ENCODE data around the gene FAM118B.

FAM118B gene

GRCh38 chr11:126268708-126269579, 57.4 kb downstream of the FAM118B start, which contains the start of the genes FOXRED1 and SRPRA:
Gene FOXRED1, plus strand, starts transcription at chr11:126269154. Its CDS starts 53 bp downstream, at chr11:126269207.
Gene SRPRA, minus strand, starts transcription at chr11:126268895. Its CDS starts 91 bp downstream, at chr11:126268804.
- no peaks in the 10 kb centered on the region; the same call in 1 of the 2 replicates for H3K4me1 ChIP-seq (ENCODE audit: control insufficient read depth, insufficient read depth, low read length)
- no peaks in the 10 kb centered on the region for H3K9me3 ChIP-seq (ENCODE audit: control insufficient read depth, insufficient read depth, low read length)
- no peaks in the 10 kb centered on the region for H3K27me3 ChIP-seq (ENCODE audit: control insufficient read depth, insufficient read depth, low read length)
- H3K27ac ChIP-seq (ENCODE audit: low read length): no peak within 1 kb of the TSS
- peaks cover 39% of the 10 kb centered on the region; the same call in 1 of the 2 replicates for H3K36me3 ChIP-seq (ENCODE audit: control insufficient read depth, insufficient read depth, low read length)
- WGBS (ENCODE audit: insufficient coverage, insufficient read length): no CpG with 5 or more reads among the region's 64 CpGs
- DNase-seq (ENCODE audit: low read depth, low spot score): peak; percentile 96
- H3K4me3 ChIP-seq (ENCODE audit: low read length): peak within 1 kb of the TSS; percentile 82

DNA sequence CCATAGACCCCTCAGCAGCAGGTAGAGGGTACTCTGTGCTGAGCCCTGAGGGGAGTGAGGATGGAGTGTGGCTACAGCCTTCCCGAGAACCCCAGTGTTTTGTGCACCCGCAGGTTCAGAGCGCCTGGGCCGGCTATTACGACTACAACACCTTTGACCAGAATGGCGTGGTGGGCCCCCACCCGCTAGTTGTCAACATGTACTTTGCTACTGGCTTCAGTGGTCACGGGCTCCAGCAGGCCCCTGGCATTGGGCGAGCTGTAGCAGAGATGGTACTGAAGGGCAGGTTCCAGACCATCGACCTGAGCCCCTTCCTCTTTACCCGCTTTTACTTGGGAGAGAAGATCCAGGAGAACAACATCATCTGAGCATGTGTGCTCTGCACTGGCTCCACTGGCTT, 65.7 kb downstream of the FAM118B start:
- H3K9me3 ChIP-seq (ENCODE audit: control insufficient read depth, insufficient read depth, low read length): no peaks in the 10 kb centered on the region
- no peak overlapping the region for H3K27ac ChIP-seq (ENCODE audit: low read length)
- H3K4me3 ChIP-seq (ENCODE audit: low read length): no peak overlapping the region
- no peak for DNase-seq (ENCODE audit: low read depth, low spot score)
- no peaks in the 10 kb centered on the region for H3K27me3 ChIP-seq (ENCODE audit: control insufficient read depth, insufficient read depth, low read length)
- H3K4me1 ChIP-seq (ENCODE audit: control insufficient read depth, insufficient read depth, low read length): peaks cover 1% of the 10 kb centered on the region; the same call in 1 of the 2 replicates
- H3K36me3 ChIP-seq (ENCODE audit: control insufficient read depth, insufficient read depth, low read length): peaks cover 30% of the 10 kb centered on the region
- no CpG with 5 or more reads among the region's 11 CpGs for WGBS (ENCODE audit: insufficient coverage, insufficient read length)

DNA sequence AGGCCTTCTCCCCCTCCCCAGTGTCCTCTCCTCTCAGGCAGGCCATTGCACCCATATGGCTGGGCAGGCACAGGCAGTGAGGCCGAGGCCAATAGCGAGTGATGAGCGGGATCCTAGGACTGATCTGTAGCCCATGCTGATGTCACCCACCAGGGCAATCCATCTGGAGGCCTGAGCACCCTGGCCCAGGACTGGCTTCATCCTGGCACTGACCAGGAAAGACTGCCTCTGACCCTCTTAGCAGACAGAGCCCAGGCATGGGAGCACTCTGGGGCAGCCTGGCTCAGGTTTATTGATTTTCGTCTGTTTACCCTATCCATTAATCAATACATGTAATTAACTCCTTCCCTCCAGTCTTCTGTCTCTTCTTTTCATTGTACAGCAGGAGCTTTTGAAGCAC, 66.2 kb downstream of the FAM118B start:
- Histone ChIP-seq H3K4me3 (ENCODE audit: low read length) (no peak overlapping the region), H3K4me1 (ENCODE audit: control insufficient read depth, insufficient read depth, low read length) (peaks cover 1% of the 10 kb centered on the region; the same call in 1 of the 2 replicates), H3K36me3 (ENCODE audit: control insufficient read depth, insufficient read depth, low read length) (peaks cover 29% of the 10 kb centered on the region), H3K27me3 (ENCODE audit: control insufficient read depth, insufficient read depth, low read length) (no peaks in the 10 kb centered on the region), H3K9me3 (ENCODE audit: control insufficient read depth, insufficient read depth, low read length) (no peaks in the 10 kb centered on the region), H3K27ac (ENCODE audit: low read length) (no peak overlapping the region)
- DNase-seq (ENCODE audit: low read depth, low spot score): no peak
- WGBS (ENCODE audit: insufficient coverage, insufficient read length): no CpG with 5 or more reads among the region's 4 CpGs

DNA sequence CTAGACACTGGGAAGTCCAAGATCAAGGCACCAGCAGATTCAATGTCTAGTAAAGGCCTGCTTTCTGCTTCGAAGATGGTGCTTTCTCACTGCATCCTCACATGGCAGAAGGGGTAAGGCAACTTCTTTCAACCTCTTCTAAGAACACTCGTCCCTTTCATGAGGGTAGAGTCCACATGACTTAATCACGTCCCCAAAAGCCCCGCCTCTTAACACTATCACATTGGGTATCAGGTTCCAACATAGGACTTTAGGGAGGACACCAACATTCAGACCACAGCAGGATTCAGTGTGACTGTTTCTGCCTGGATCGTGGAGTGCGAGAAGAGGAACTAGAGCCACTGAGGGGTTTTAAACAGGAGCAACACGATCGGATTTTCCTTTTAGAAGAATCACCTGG, 67.6 kb downstream of the FAM118B start:
- no peaks in the 10 kb centered on the region for H3K27me3 ChIP-seq (ENCODE audit: control insufficient read depth, insufficient read depth, low read length)
- no peaks in the 10 kb centered on the region for H3K9me3 ChIP-seq (ENCODE audit: control insufficient read depth, insufficient read depth, low read length)
- no peak overlapping the region for H3K27ac ChIP-seq (ENCODE audit: low read length)
- peaks cover 17% of the 10 kb centered on the region for H3K36me3 ChIP-seq (ENCODE audit: control insufficient read depth, insufficient read depth, low read length)
- WGBS (ENCODE audit: insufficient coverage, insufficient read length): no CpG with 5 or more reads among the region's 8 CpGs
- H3K4me3 ChIP-seq (ENCODE audit: low read length): no peak overlapping the region
- no peak for DNase-seq (ENCODE audit: low read depth, low spot score)
- H3K4me1 ChIP-seq (ENCODE audit: control insufficient read depth, insufficient read depth, low read length): peaks cover 3% of the 10 kb centered on the region; the same call in 1 of the 2 replicates

DNA sequence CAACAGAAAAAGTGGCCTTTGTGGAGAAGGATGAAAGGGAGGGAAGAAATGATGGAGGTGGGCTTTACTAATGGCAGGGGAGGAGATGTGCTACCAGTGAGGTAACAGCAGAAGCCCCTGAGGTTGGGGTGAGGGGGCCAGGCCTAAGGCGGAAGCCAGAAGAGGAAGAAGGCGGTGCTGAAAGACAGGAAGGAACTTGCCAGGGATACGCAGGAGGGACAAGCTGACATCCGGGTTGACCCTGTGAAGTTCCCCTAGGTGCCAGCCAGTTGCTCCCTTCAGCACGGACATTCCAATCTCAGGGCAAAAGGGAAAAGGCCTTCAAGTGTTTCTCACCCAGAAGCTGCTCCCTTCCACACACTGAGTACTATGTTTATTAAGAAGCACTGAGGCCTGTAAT, 69.0 kb downstream of the FAM118B start:
- no peaks in the 10 kb centered on the region for H3K27me3 ChIP-seq (ENCODE audit: control insufficient read depth, insufficient read depth, low read length)
- H3K9me3 ChIP-seq (ENCODE audit: control insufficient read depth, insufficient read depth, low read length): no peaks in the 10 kb centered on the region
- H3K27ac ChIP-seq (ENCODE audit: low read length): no peak overlapping the region
- no CpG with 5 or more reads among the region's 5 CpGs for WGBS (ENCODE audit: insufficient coverage, insufficient read length)
- peaks cover 3% of the 10 kb centered on the region; the same call in 1 of the 2 replicates for H3K4me1 ChIP-seq (ENCODE audit: control insufficient read depth, insufficient read depth, low read length)
- H3K4me3 ChIP-seq (ENCODE audit: low read length): no peak overlapping the region
- DNase-seq (ENCODE audit: low read depth, low spot score): no peak
- peaks cover 11% of the 10 kb centered on the region for H3K36me3 ChIP-seq (ENCODE audit: control insufficient read depth, insufficient read depth, low read length)

DNA sequence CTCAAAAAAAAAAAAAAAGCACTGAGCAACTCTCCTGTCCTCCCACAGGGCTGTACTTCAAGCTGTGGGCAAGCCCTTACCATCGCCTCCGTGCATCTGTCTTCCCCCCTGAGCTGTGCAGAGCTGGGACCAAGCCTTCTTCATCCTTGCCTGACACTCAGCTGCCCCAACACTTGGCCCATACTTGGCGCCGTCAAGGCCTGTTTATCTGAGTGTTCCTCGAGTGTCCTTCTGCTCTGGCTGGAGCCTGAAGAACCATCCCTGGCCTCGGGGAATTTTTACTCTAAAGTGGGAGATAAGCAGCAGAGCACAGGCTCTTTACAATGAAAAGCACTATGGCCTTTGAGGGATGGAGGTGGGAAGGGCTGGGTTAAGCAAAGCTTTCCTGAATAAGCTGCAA, 69.7 kb downstream of the FAM118B start:
- H3K27me3 ChIP-seq (ENCODE audit: control insufficient read depth, insufficient read depth, low read length): no peaks in the 10 kb centered on the region
- no CpG with 5 or more reads among the region's 6 CpGs for WGBS (ENCODE audit: insufficient coverage, insufficient read length)
- H3K36me3 ChIP-seq (ENCODE audit: control insufficient read depth, insufficient read depth, low read length): peaks cover 5% of the 10 kb centered on the region
- no peak for DNase-seq (ENCODE audit: low read depth, low spot score)
- peaks cover 3% of the 10 kb centered on the region; the same call in 1 of the 2 replicates for H3K4me1 ChIP-seq (ENCODE audit: control insufficient read depth, insufficient read depth, low read length)
- no peak overlapping the region for H3K4me3 ChIP-seq (ENCODE audit: low read length)
- H3K9me3 ChIP-seq (ENCODE audit: control insufficient read depth, insufficient read depth, low read length): no peaks in the 10 kb centered on the region
- H3K27ac ChIP-seq (ENCODE audit: low read length): no peak overlapping the region

- WGBS (ENCODE audit: insufficient coverage, insufficient read length): no CpG with 5 or more reads among the region's 10 CpGs
- H3K4me3 ChIP-seq (ENCODE audit: low read length): no peak overlapping the region
- peaks cover 3% of the 10 kb centered on the region; the same call in 1 of the 2 replicates for H3K4me1 ChIP-seq (ENCODE audit: control insufficient read depth, insufficient read depth, low read length)
- H3K27me3 ChIP-seq (ENCODE audit: control insufficient read depth, insufficient read depth, low read length): no peaks in the 10 kb centered on the region
- H3K36me3 ChIP-seq (ENCODE audit: control insufficient read depth, insufficient read depth, low read length): peaks cover 3% of the 10 kb centered on the region; the same call in 1 of the 2 replicates
- no peak for DNase-seq (ENCODE audit: low read depth, low spot score)
- H3K27ac ChIP-seq (ENCODE audit: low read length): no peak overlapping the region
- no peaks in the 10 kb centered on the region for H3K9me3 ChIP-seq (ENCODE audit: control insufficient read depth, insufficient read depth, low read length)
These were observed 70.1 kb downstream of the FAM118B start for GRCh38 chr11:126281666-126282175.

- no peak for DNase-seq (ENCODE audit: low read depth, low spot score)
These were observed 70.8 kb downstream of the FAM118B start for GRCh38 chr11:126282361-126282735.

DNA sequence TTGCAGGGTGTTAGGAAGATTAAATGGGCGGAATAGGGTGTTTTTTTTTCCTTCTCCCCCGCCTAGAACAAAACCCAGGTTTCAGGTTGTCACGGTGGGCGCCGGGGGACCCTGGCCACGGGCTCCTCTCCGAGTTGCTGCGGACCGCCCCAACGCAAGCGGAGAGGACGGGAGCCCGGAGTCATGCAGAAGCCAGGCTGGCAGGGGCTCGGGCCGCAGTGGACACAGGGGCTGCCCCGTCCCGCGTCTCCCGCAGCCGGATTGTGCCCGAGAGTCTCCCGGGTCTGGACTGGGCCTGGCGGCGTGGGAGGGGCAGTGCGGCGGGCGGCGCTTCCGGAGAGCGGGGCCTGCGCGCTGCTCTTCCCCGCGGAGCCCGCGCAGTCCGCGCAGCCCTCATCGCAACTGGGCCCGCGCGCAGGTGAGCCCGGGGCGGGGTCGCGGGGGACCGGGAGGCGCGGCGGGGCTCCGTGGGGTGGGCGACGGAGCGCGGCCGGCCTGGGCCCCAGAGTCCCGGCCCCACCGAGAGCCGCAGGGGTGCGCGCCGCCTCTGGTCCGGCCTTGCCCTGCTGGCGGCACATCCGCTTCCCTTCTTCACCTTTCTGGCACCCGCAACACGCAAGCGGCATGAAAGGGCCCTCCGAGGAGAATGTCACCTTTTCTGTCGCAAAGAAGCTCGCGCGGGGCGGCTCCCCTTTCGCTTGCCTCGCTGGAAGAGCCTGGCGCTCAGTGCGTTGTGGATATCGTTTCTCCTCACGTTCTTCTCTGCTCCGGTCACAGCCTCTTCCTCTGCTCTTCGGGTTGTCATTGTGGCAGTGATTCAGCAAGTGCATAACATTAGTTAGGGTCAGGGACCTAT, 71.4 kb downstream of the FAM118B start, which contains the start of gene TIRAP:
Gene TIRAP, plus strand, starts transcription at position 358 of the 856 bp plus-strand sequence. CDS start 7,802 bp downstream, outside the sequence.
- H3K36me3 ChIP-seq (ENCODE audit: control insufficient read depth, insufficient read depth, low read length): no peaks in the 10 kb centered on the region
- peak within 1 kb of the TSS; percentile 81 for H3K4me3 ChIP-seq (ENCODE audit: low read length)
- DNase-seq (ENCODE audit: low read depth, low spot score): no peak
- WGBS (ENCODE audit: insufficient coverage, insufficient read length): no CpG with 5 or more reads among the region's 82 CpGs
- H3K9me3 ChIP-seq (ENCODE audit: control insufficient read depth, insufficient read depth, low read length): no peaks in the 10 kb centered on the region
- H3K4me1 ChIP-seq (ENCODE audit: control insufficient read depth, insufficient read depth, low read length): peaks cover 3% of the 10 kb centered on the region; the same call in 1 of the 2 replicates
- H3K27ac ChIP-seq (ENCODE audit: low read length): no peak within 1 kb of the TSS
- H3K27me3 ChIP-seq (ENCODE audit: control insufficient read depth, insufficient read depth, low read length): no peaks in the 10 kb centered on the region

More at GRCh38 chr11:126282361-126282735, 70.8 kb downstream of the FAM118B start:
- H3K27ac ChIP-seq (ENCODE audit: low read length): no peak overlapping the region
- WGBS (ENCODE audit: insufficient coverage, insufficient read length): no CpG with 5 or more reads among the region's 15 CpGs
- H3K9me3 ChIP-seq (ENCODE audit: control insufficient read depth, insufficient read depth, low read length): no peaks in the 10 kb centered on the region
- no peaks in the 10 kb centered on the region for H3K27me3 ChIP-seq (ENCODE audit: control insufficient read depth, insufficient read depth, low read length)
- peak overlapping the region; percentile 81; the same call in 1 of the 2 replicates for H3K4me3 ChIP-seq (ENCODE audit: low read length)
- H3K4me1 ChIP-seq (ENCODE audit: control insufficient read depth, insufficient read depth, low read length): peaks cover 3% of the 10 kb centered on the region; the same call in 1 of the 2 replicates
- peaks cover 3% of the 10 kb centered on the region; the same call in 1 of the 2 replicates for H3K36me3 ChIP-seq (ENCODE audit: control insufficient read depth, insufficient read depth, low read length)

DNA sequence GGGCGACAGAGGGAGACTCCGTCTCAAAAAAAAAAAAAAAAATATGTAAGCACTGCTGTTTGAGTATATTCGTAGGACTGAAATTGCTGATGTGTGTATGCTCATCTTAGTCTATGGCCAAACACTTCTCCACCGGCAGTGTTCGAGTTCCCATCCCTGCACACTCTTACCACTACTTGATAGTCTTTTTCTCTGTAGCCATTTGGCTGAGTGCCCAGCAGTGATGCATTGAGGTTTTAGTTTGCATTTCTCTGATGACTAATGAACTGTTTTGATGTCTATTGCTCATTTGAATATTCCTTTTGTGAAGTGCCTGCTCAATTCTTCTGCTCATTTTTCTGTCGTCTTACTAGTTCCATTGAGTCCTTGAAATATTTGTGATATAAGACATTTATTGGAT, 73.2 kb downstream of the FAM118B start:
- H3K4me1 ChIP-seq (ENCODE audit: control insufficient read depth, insufficient read depth, low read length): peaks cover 3% of the 10 kb centered on the region; the same call in 1 of the 2 replicates
- no peaks in the 10 kb centered on the region for H3K36me3 ChIP-seq (ENCODE audit: control insufficient read depth, insufficient read depth, low read length)
- WGBS (ENCODE audit: insufficient coverage, insufficient read length): no CpG with 5 or more reads among the region's 6 CpGs
- no peak overlapping the region for H3K27ac ChIP-seq (ENCODE audit: low read length)
- no peak for DNase-seq (ENCODE audit: low read depth, low spot score)
- H3K9me3 ChIP-seq (ENCODE audit: control insufficient read depth, insufficient read depth, low read length): no peaks in the 10 kb centered on the region
- no peak overlapping the region for H3K4me3 ChIP-seq (ENCODE audit: low read length)
- no peaks in the 10 kb centered on the region for H3K27me3 ChIP-seq (ENCODE audit: control insufficient read depth, insufficient read depth, low read length)

All from iPS DF 6.9 (cell line).